H9 (cell line): ENCODE measurements around the gene CFAP161. TPM values are rescaled to one million over a fixed set of nuclear protein-coding genes. Genes with fewer than 3 reads are reported as not detected.

Experiments used
- DNase-seq: peaks from one replicate; pipeline ENCODE4 v3.0.0-alpha.2; 2017
- H2AFZ ChIP-seq: one replicate; pipeline ENCODE4 v1.6.1; 2013; ENCODE audit warnings: mild to moderate bottlenecking, low read length, control low read depth, moderate library complexity
- H2AK5ac ChIP-seq: 2 replicates; pipeline ENCODE4 v1.6.1; 2013; ENCODE audit warnings: low read length, control low read depth, mixed read lengths; ENCODE audit not compliant: insufficient read length
- H2BK120ac ChIP-seq: one replicate; pipeline ENCODE4 v1.6.1; 2013; ENCODE audit warnings: low read depth, mild to moderate bottlenecking, low read length, control low read depth, inconsistent platforms; ENCODE audit not compliant: poor library complexity, severe bottlenecking
- H2BK12ac ChIP-seq: 2 replicates; pipeline ENCODE4 v1.6.1; 2013; ENCODE audit warnings: low read length, control low read depth, mixed read lengths, low read depth; ENCODE audit not compliant: insufficient read length
- H2BK15ac ChIP-seq: 2 replicates; pipeline ENCODE4 v1.6.1; 2013; ENCODE audit warnings: low read depth, low read length, control low read depth
- H2BK20ac ChIP-seq: one replicate; pipeline ENCODE4 v1.6.1; 2013; ENCODE audit warnings: low read depth, mild to moderate bottlenecking, low read length, control low read depth, inconsistent platforms; ENCODE audit not compliant: poor library complexity, severe bottlenecking
- H2BK5ac ChIP-seq: 2 replicates; pipeline ENCODE4 v1.6.1; 2013; ENCODE audit warnings: low read length, control low read depth, mixed read lengths; ENCODE audit not compliant: insufficient read length
- H3K14ac ChIP-seq: 2 replicates; pipeline ENCODE4 v1.6.1; 2013; ENCODE audit warnings: low read length, control low read depth; ENCODE audit not compliant: insufficient read depth
- H3K18ac ChIP-seq: 2 replicates; pipeline ENCODE4 v1.6.1; 2013; ENCODE audit warnings: low read depth, mild to moderate bottlenecking, mixed read lengths, low read length, control low read depth; ENCODE audit not compliant: insufficient read length
- H3K23ac ChIP-seq: 2 replicates; pipeline ENCODE4 v1.6.1; 2013; ENCODE audit warnings: low read length, control low read depth, mixed read lengths, low read depth; ENCODE audit not compliant: insufficient read length
- H3K23me2 ChIP-seq: 2 replicates; pipeline ENCODE4 v1.6.1; 2013; ENCODE audit warnings: low read depth, mild to moderate bottlenecking, mixed read lengths, low read length, control low read depth; ENCODE audit not compliant: insufficient read length, poor library complexity, severe bottlenecking
- H3K27ac ChIP-seq: 2 replicates; pipeline ENCODE4 v1.5.1; 2013; ENCODE audit warnings: low read length, control low read depth, mixed read lengths, low read depth; ENCODE audit not compliant: insufficient read length
- H3K27me3 ChIP-seq: 2 replicates; pipeline ENCODE4 v1.6.1; 2013; ENCODE audit warnings: low read length, control low read depth, inconsistent platforms; ENCODE audit not compliant: insufficient read depth
- H3K4ac ChIP-seq: 2 replicates; pipeline ENCODE4 v1.6.1; 2013; ENCODE audit warnings: low read depth, mild to moderate bottlenecking, control low read depth, inconsistent platforms, low read length, moderate library complexity
- H3K4me1 ChIP-seq: 2 replicates; pipeline ENCODE4 v1.6.1; 2013; ENCODE audit warnings: low read length, control low read depth, inconsistent platforms; ENCODE audit not compliant: insufficient read depth
- H3K4me2 ChIP-seq: 2 replicates; pipeline ENCODE4 v1.6.1; 2013; ENCODE audit warnings: low read length, control low read depth, mixed read lengths; ENCODE audit not compliant: insufficient read length, insufficient read depth
- H3K56ac ChIP-seq: 2 replicates; pipeline ENCODE4 v1.6.1; 2013; ENCODE audit warnings: low read depth, mild to moderate bottlenecking, mixed read lengths, low read length, control low read depth; ENCODE audit not compliant: insufficient read length
- H3K79me1 ChIP-seq: 2 replicates; pipeline ENCODE4 v1.6.1; 2013; ENCODE audit warnings: low read depth, mild to moderate bottlenecking, moderate library complexity, low read length, control low read depth, inconsistent platforms; ENCODE audit not compliant: insufficient read depth, poor library complexity, severe bottlenecking
- H3K79me2 ChIP-seq: 2 replicates; pipeline ENCODE4 v1.6.1; 2013; ENCODE audit warnings: low read length, control low read depth, inconsistent platforms; ENCODE audit not compliant: insufficient read depth
- H3K9ac ChIP-seq: 2 replicates; pipeline ENCODE4 v1.6.1; 2013; ENCODE audit warnings: low read length, control low read depth, mixed read lengths; ENCODE audit not compliant: insufficient read length; ENCODE audit errors: extremely low read depth
- H3K9me3 ChIP-seq: one replicate; pipeline ENCODE4 v1.6.1; 2013; ENCODE audit warnings: low read depth, low read length, inconsistent platforms; ENCODE audit not compliant: control insufficient read depth
- H3T11ph ChIP-seq: one replicate; pipeline ENCODE4 v1.6.1; 2013; ENCODE audit warnings: mild to moderate bottlenecking, low read length, control low read depth, inconsistent platforms
- H4K20me1 ChIP-seq: one replicate; pipeline ENCODE4 v1.6.1; 2013; ENCODE audit not compliant: control insufficient read depth, insufficient read length, insufficient read depth
- H4K5ac ChIP-seq: 2 replicates; pipeline ENCODE4 v1.6.1; 2013; ENCODE audit warnings: low read depth, mild to moderate bottlenecking, mixed read lengths, low read length, control low read depth; ENCODE audit not compliant: insufficient read length
- H4K8ac ChIP-seq: replicated peaks from 2 replicates; pipeline ENCODE4 v1.6.1; 2013; ENCODE audit warnings: low read length, control low read depth, mixed read lengths, low read depth; ENCODE audit not compliant: insufficient read length
- H4K91ac ChIP-seq: 2 replicates; pipeline ENCODE4 v1.6.1; 2013; ENCODE audit warnings: low read depth, mild to moderate bottlenecking, moderate library complexity, mixed read lengths, low read length, control low read depth; ENCODE audit not compliant: insufficient read length
- H3K27ac Mint-ChIP-seq, 3 experiments: 2 replicates in 2 of 3; 3 replicates in 1 of 3; pipeline ENCODE4 v1.8.0; 2020 to 2021; ENCODE audit warnings: mixed read lengths in 3 of 3, mild to moderate bottlenecking in 1 of 3, moderate library complexity in 1 of 3
- H3K27me3 Mint-ChIP-seq: 2 replicates; pipeline ENCODE4 v1.8.0; 2021; ENCODE audit warnings: low read depth, mild to moderate bottlenecking, moderate library complexity, mixed read lengths
- H3K36me3 Mint-ChIP-seq, 3 experiments: 2 replicates in 2 of 3; 3 replicates in 1 of 3; pipeline ENCODE4 v1.8.0; 2020 to 2021; ENCODE audit warnings: low read depth in 3 of 3, mixed read lengths in 3 of 3; ENCODE audit not compliant: insufficient read depth in 1 of 3
- H3K4me1 Mint-ChIP-seq, 2 experiments: 2 replicates each; pipeline ENCODE4 v1.8.0; 2020; ENCODE audit warnings: mixed read lengths in 2 of 2
- H3K4me3 Mint-ChIP-seq, 2 experiments: 2 replicates in 1 of 2; 3 replicates in 1 of 2; pipeline ENCODE4 v1.8.0; 2020 to 2021; ENCODE audit warnings: mild to moderate bottlenecking in 2 of 2, mixed read lengths in 2 of 2, moderate library complexity in 1 of 2
- H3K9me3 Mint-ChIP-seq, 2 experiments: 2 replicates in 1 of 2; 3 replicates in 1 of 2; pipeline ENCODE4 v1.8.0; 2020; ENCODE audit warnings: mild to moderate bottlenecking in 2 of 2, mixed read lengths in 2 of 2, moderate library complexity in 1 of 2
- WGBS: extraction: QIAGEN DNeasy Blood & Tissue Kit; methylation state at CpG from one replicate; pipeline ENCODE4 v1.1.7; 2013; ENCODE audit warnings: missing lambda C conversion rate, low lambda C conversion rate, mixed read lengths; ENCODE audit not compliant: insufficient read length; ENCODE audit errors: extremely low coverage; 5-methylcytosine and 5-hydroxymethylcytosine counted together
- total RNA-seq: library from RNA; stranded (reverse); gene quantifications from 2 replicates; pipeline ENCODE4 v1.2.1, GENCODE V29; 2021
- TF ChIP-seq, protein P1 (sequence below): fragments of 200-600 bp; sonication (generic); conservative IDR thresholded peaks from 3 replicates; pipeline ENCODE4 v1.8.0; 2021; ENCODE audit warnings: antibody characterized with exemption, mild to moderate bottlenecking

Gene CFAP161
- total RNA-seq, 1 experiment from 2014 or later = 0.24 TPM

DNA sequence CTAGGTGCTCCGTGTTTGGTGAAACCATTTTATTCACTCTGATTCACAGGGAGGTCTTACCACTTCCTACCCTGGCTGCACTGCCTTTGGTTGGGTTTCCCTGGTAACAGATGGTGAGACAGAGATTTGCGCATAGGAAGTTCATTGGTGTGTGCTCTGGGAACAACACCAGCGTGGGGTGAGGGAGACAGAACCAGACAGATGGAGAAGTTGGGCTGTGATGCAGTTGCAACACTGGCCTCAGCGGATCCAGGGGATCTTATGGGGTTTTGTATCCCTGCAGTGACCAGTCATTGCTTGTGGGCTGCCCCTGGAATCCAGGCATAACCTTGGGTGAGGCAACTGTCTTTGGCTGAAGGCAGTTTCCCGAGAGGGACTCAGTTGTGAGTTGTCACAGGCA is 50.1 kb downstream of the CFAP161 start:
- Histone ChIP-seq H3K79me2 (no peaks in the 10 kb centered on the region), H3K4me1 (no peaks in the 10 kb centered on the region), H3K56ac (no peak overlapping the region), H3K9me3 (no peaks in the 10 kb centered on the region), H3K23me2 (no peaks in the 10 kb centered on the region), H4K8ac (no peak overlapping the region), H2BK12ac (no peak overlapping the region), H3K18ac (no peak overlapping the region), H3K14ac (no peak overlapping the region), H4K5ac (no peak overlapping the region), H2AFZ (no peak overlapping the region), H4K20me1 (no peaks in the 10 kb centered on the region), H3K4ac (no peak overlapping the region), H3K27ac (no peak overlapping the region), H2BK20ac (no peak overlapping the region), H3K79me1 (no peaks in the 10 kb centered on the region), H2BK120ac (no peak overlapping the region), H3T11ph (no peak overlapping the region), H2BK5ac (no peak overlapping the region), H4K91ac (no peak overlapping the region), H2AK5ac (no peak overlapping the region), H2BK15ac (no peak overlapping the region), H3K27me3 (no peaks in the 10 kb centered on the region), H3K23ac (no peak overlapping the region), H3K9ac (no peak overlapping the region), H3K4me2 (no peak overlapping the region)
- no peaks in the 10 kb centered on the region for H3K36me3 Mint-ChIP-seq
- no peak overlapping the region for H3K4me3 Mint-ChIP-seq
- TF ChIP-seq, protein P1, sequence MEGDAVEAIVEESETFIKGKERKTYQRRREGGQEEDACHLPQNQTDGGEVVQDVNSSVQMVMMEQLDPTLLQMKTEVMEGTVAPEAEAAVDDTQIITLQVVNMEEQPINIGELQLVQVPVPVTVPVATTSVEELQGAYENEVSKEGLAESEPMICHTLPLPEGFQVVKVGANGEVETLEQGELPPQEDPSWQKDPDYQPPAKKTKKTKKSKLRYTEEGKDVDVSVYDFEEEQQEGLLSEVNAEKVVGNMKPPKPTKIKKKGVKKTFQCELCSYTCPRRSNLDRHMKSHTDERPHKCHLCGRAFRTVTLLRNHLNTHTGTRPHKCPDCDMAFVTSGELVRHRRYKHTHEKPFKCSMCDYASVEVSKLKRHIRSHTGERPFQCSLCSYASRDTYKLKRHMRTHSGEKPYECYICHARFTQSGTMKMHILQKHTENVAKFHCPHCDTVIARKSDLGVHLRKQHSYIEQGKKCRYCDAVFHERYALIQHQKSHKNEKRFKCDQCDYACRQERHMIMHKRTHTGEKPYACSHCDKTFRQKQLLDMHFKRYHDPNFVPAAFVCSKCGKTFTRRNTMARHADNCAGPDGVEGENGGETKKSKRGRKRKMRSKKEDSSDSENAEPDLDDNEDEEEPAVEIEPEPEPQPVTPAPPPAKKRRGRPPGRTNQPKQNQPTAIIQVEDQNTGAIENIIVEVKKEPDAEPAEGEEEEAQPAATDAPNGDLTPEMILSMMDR = no peak
- no peak for DNase-seq
- peaks cover 0 to 18% of the 10 kb centered on the region in 2 experiments; a peak in 3 of 4 replicates for H3K4me1 Mint-ChIP-seq
- H3K9me3 Mint-ChIP-seq = no peaks in the 10 kb centered on the region
- no CpG with 5 or more reads among the region's 5 CpGs for WGBS
- no peak overlapping the region for H3K27ac Mint-ChIP-seq
- H3K27me3 Mint-ChIP-seq = peaks cover 24% of the 10 kb centered on the region
